H1 (cell line): ENCODE measurements around the gene EMC6. TPM values are rescaled to one million over a fixed set of nuclear protein-coding genes. Genes with fewer than 3 reads are reported as not detected.

ENCODE experiments used
- CREB1 ChIP-seq: IDR thresholded peaks from 2 replicates; pipeline ENCODE4 v1.6.1; 2012; ENCODE audit warnings: inconsistent platforms
- EZH2 ChIP-seq: fragments of 200-600 bp; sonication (generic); IDR thresholded peaks from 2 replicates; pipeline ENCODE4 v1.7.1; 2012; ENCODE audit warnings: low read depth, mild to moderate bottlenecking, moderate library complexity, low read length, inconsistent platforms; ENCODE audit not compliant: severe bottlenecking
- GTF2F1 ChIP-seq: IDR thresholded peaks from 2 replicates; pipeline ENCODE4 v1.6.1; 2012; ENCODE audit warnings: low read depth, low read length, improper control_type of control experiment, borderline replicate concordance
- TCF12 ChIP-seq: IDR thresholded peaks from 2 replicates; pipeline ENCODE4 v1.6.1; 2011; ENCODE audit warnings: low read depth, mild to moderate bottlenecking, low read length
- USF2 ChIP-seq: IDR thresholded peaks from 2 replicates; pipeline ENCODE4 v1.6.1; 2011; ENCODE audit warnings: low read length, improper control_type of control experiment
- polyA plus RNA-seq, 7 experiments: library from polyadenylated mRNA; depleted of rRNA in 3 of 7; stranded (reverse) in 5 of 7; unstranded in 2 of 7; fragments of >200 nt in 5 of 7; fragments of 200-250 nt in 2 of 7; gene quantifications; 1 replicate in 5 of 7; 2 replicates in 1 of 7; 4 replicates in 1 of 7; pipeline versions ENCODE4 v1.2.1 to v1.2.3, GENCODE V29; 2011 to 2013; ENCODE audit warnings: missing spikeins in 2 of 7, mixed read lengths in 2 of 7
- total RNA-seq: library from RNA; stranded (reverse); fragmentation: NEBNext Ultra II Directional; extraction: Animal tissue kit (Norgen Biotek cat#: 25700); gene quantifications from 2 replicates; pipeline ENCODE4 v1.2.1, GENCODE V29; 2021

Gene EMC6
- total and polyA plus RNA-seq, 2 of the 8 experiments (the other 6 are each of a cell fraction or from before 2014, with no cell fraction given), result 81.5 to 193 TPM

- TF ChIP-seq EZH2 (no peak), USF2 (no peak), GTF2F1 (no peak), TCF12 (no peak), CREB1 (no peak)
These were observed 31.7 kb upstream of the EMC6 start (continued) for GRCh38 chr17:3636908-3637373.
